ENCODE data around the gene TMCC1.
"Not testable (repeated sequence)": the region's sequence is repeated elsewhere in the genome, so short reads cannot be mapped to it uniquely, and the experiment has no call there.

Gene TMCC1

GRCh38 chr3:129890891-129891290 lies 2.6 kb downstream of the TMCC1 start:
- DNase-seq = no peak

GRCh38 chr3:129890125-129890524 lies 3.4 kb downstream of the TMCC1 start:
- peak; percentile 24 for DNase-seq

- DNase-seq = no peak
These were observed 4.7 kb downstream of the TMCC1 start for GRCh38 chr3:129888771-129889170.

- no peak for DNase-seq
These were observed 12.2 kb downstream of the TMCC1 start for GRCh38 chr3:129881261-129881660.

GRCh38 chr3:129878355-129878754 lies 15.2 kb downstream of the TMCC1 start:
- DNase-seq = no peak

- not testable (repeated sequence) for DNase-seq
These were observed 19.0 kb downstream of the TMCC1 start for GRCh38 chr3:129874479-129874878.

- DNase-seq = no peak
These were observed 24.6 kb downstream of the TMCC1 start for GRCh38 chr3:129868912-129869311.

- DNase-seq = no peak
These were observed 25.9 kb downstream of the TMCC1 start for GRCh38 chr3:129867506-129868124.

GRCh38 chr3:129865806-129866205 lies 27.7 kb downstream of the TMCC1 start:
- DNase-seq = no peak

- DNase-seq = no peak
These were observed 29.0 kb downstream of the TMCC1 start for GRCh38 chr3:129864519-129864918.

GRCh38 chr3:129859272-129859671 lies 34.2 kb downstream of the TMCC1 start:
- DNase-seq = no peak

GRCh38 chr3:129857899-129858298 lies 35.6 kb downstream of the TMCC1 start:
- DNase-seq = no peak

GRCh38 chr3:129856790-129857189 lies 36.7 kb downstream of the TMCC1 start:
- DNase-seq = not testable (repeated sequence)

- no peak for DNase-seq
These were observed 37.6 kb downstream of the TMCC1 start for GRCh38 chr3:129855832-129856419.

GRCh38 chr3:129855170-129855831 lies 38.2 kb downstream of the TMCC1 start:
- DNase-seq = no peak

GRCh38 chr3:129854460-129854859 lies 39.1 kb downstream of the TMCC1 start:
- DNase-seq = no peak

- DNase-seq = no peak
These were observed 47.6 kb downstream of the TMCC1 start for GRCh38 chr3:129845956-129846355.

GRCh38 chr3:129840707-129841360 lies 52.7 kb downstream of the TMCC1 start:
- no peak for DNase-seq

- DNase-seq = no peak
These were observed 55.4 kb downstream of the TMCC1 start for GRCh38 chr3:129838086-129838485.

- DNase-seq = no peak
These were observed 56.4 kb downstream of the TMCC1 start for GRCh38 chr3:129837065-129837642.

GRCh38 chr3:129836381-129837064 lies 57.0 kb downstream of the TMCC1 start:
- no peak for DNase-seq

- DNase-seq = no peak
These were observed 58.3 kb downstream of the TMCC1 start for GRCh38 chr3:129835198-129835597.

- no peak for DNase-seq
These were observed 58.9 kb downstream of the TMCC1 start for GRCh38 chr3:129834580-129834979.
